A673 (cell line): ENCODE results near the gene DTX2. TPM values are rescaled to one million over a fixed set of nuclear protein-coding genes. Genes with fewer than 3 reads are reported as not detected.

ENCODE experiments used
- BruUV-seq: library from RNA; stranded (reverse); fragments of 400-500 nt; replicated peaks from 2 replicates; lab custom pipeline; 2021; lab: Mats Ljungman, UMichigan
- CTCF ChIA-PET: fragments of 300-600 bp; sonication (Branson Sonifier 250); formaldehyde crosslinking; loops from one replicate; lab custom pipeline; 2022; ENCODE audit warnings: antibody characterized with exemption; lab: Charles Lee
- POLR2A ChIA-PET: fragments of 300-600 bp; sonication (Branson Sonifier 250); formaldehyde crosslinking; loops from one replicate; lab custom pipeline; 2022; ENCODE audit warnings: antibody characterized with exemption; ENCODE audit not compliant: low non-redundant PET; lab: Charles Lee
- DNase-seq: peaks from one replicate; pipeline ENCODE4 v3.0.0-alpha.2; 2015; ENCODE audit warnings: low spot score
- H3K27ac ChIP-seq: fragments of 200-600 bp; sonication (generic); 2 replicates; pipeline ENCODE4 v1.5.1; 2016; ENCODE audit warnings: mixed run types, low read depth, mild to moderate bottlenecking, mixed read lengths, antibody characterized with exemption, low read length; ENCODE audit not compliant: poor library complexity, severe bottlenecking
- H3K27me3 ChIP-seq: fragments of 200-600 bp; sonication (generic); replicated peaks from 2 replicates; pipeline ENCODE4 v1.6.1; 2017; ENCODE audit warnings: mixed run types, low read depth, mild to moderate bottlenecking, mixed read lengths, antibody characterized with exemption, low read length; ENCODE audit not compliant: insufficient read depth, poor library complexity
- H3K36me3 ChIP-seq: fragments of 200-600 bp; sonication (generic); 2 replicates; pipeline ENCODE4 v1.6.1; 2016; ENCODE audit warnings: mixed run types, mild to moderate bottlenecking, mixed read lengths, antibody characterized with exemption, low read length; ENCODE audit not compliant: insufficient read depth, poor library complexity, severe bottlenecking
- H3K4me1 ChIP-seq: fragments of 200-600 bp; sonication (generic); 2 replicates; pipeline ENCODE4 v1.6.1; 2017; ENCODE audit warnings: mixed run types, mild to moderate bottlenecking, mixed read lengths, antibody characterized with exemption, low read length; ENCODE audit not compliant: insufficient read depth, poor library complexity, severe bottlenecking
- H3K4me3 ChIP-seq: fragments of 200-600 bp; sonication (generic); 2 replicates; pipeline ENCODE4 v1.5.1; 2016; ENCODE audit warnings: low read depth, mixed run types, mild to moderate bottlenecking, mixed read lengths, low read length; ENCODE audit not compliant: poor library complexity, severe bottlenecking
- H3K9me3 ChIP-seq: fragments of 200-600 bp; sonication (generic); 2 replicates; pipeline ENCODE4 v1.6.1; 2016; ENCODE audit warnings: mixed run types, low read depth, mild to moderate bottlenecking, mixed read lengths, antibody characterized with exemption, low read length; ENCODE audit not compliant: poor library complexity, severe bottlenecking
- CTCF ChIP-seq: fragments of 300-800, 200-600 bp; sonication (generic); conservative IDR thresholded peaks from 2 replicates; pipeline ENCODE4 v1.5.1; 2017; ENCODE audit warnings: low read depth, mild to moderate bottlenecking, antibody characterized with exemption, low read length, moderate library complexity, mixed read lengths
- EZH2 ChIP-seq: fragments of 200-600 bp; sonication (generic); IDR thresholded peaks from 2 replicates; pipeline ENCODE4 v1.6.1; 2017; ENCODE audit warnings: borderline replicate concordance, low read depth, mild to moderate bottlenecking, mixed read lengths, antibody characterized with exemption, low read length; ENCODE audit not compliant: poor library complexity, severe bottlenecking
- intact Hi-C: fragments of 100-400 bp; cut with micrococcal nuclease; formaldehyde crosslinking; loops from one replicate; pipeline ENCODE4 v1.10.0; 2022; ENCODE audit not compliant: unreplicated experiment
- total RNA-seq: library from RNA; stranded (reverse); gene quantifications from 2 replicates; pipeline ENCODE4 v1.2.3, GENCODE V29; 2021

Gene DTX2
- total RNA-seq, 1 experiment from 2014 or later, result 33.8 TPM

- Histone ChIP-seq H3K36me3 (no peaks in the 10 kb centered on the region), H3K9me3 (no peaks in the 10 kb centered on the region), H3K27me3 (no peaks in the 10 kb centered on the region), H3K27ac (no peak overlapping the region), H3K4me1 (no peaks in the 10 kb centered on the region), H3K4me3 (no peak overlapping the region)
- CTCF ChIA-PET, result no interaction called here
- peak; percentile 73 for DNase-seq
- intact Hi-C loops, result no loop called here
- BruUV-seq, result no TSS peak
- TF ChIP-seq CTCF (no peak), EZH2 (no peak)
- POLR2A ChIA-PET, result interaction anchor here (0.5 kb wide), 1 partner anchor 14 kb away, joined by 12 read pairs; no protein-coding TSS in a partner anchor
Observed at GRCh38 chr7:76428868-76429805, 32.4 kb upstream of the DTX2 start.

GRCh38 chr7:76430211-76430610, 31.3 kb upstream of the DTX2 start:
- TF ChIP-seq CTCF, result no peak
- TF ChIP-seq EZH2, result no peak
- intact Hi-C loops, result no loop called here
- Histone ChIP-seq H3K4me3 (no peak overlapping the region), H3K27me3 (no peaks in the 10 kb centered on the region), H3K27ac (no peak overlapping the region), H3K9me3 (no peaks in the 10 kb centered on the region), H3K36me3 (no peaks in the 10 kb centered on the region), H3K4me1 (no peaks in the 10 kb centered on the region)
- ChIA-PET POLR2A (no interaction called here), CTCF (no interaction called here)
- BruUV-seq, result no TSS peak
- no peak for DNase-seq

- H3K4me1 ChIP-seq, result no peaks in the 10 kb centered on the region
- no peak overlapping the region for H3K27ac ChIP-seq
- H3K9me3 ChIP-seq, result no peaks in the 10 kb centered on the region
- ChIA-PET CTCF (no interaction called here), POLR2A (no interaction called here)
- no peak overlapping the region for H3K4me3 ChIP-seq
- no peaks in the 10 kb centered on the region for H3K27me3 ChIP-seq
- intact Hi-C loops, result no loop called here
- DNase-seq, result no peak
- TF ChIP-seq EZH2 (no peak), CTCF (no peak)
- BruUV-seq, result no TSS peak
- H3K36me3 ChIP-seq, result no peaks in the 10 kb centered on the region
Observed at GRCh38 chr7:76430836-76431235, 30.7 kb upstream of the DTX2 start.
